MCF 10A (cell line): Measurements from ENCODE around the gene USP47. TPM values are rescaled to one million over a fixed set of nuclear protein-coding genes. Genes with fewer than 3 reads are reported as not detected.
A peak's percentile ranks its signal among the peaks of the same experiment; 100 is the strongest.

Source experiments
- BruUV-seq: library from RNA; stranded (reverse); fragments of 400-500 nt; replicated peaks from 2 replicates; lab custom pipeline; 2021; lab: Mats Ljungman, UMichigan
- CTCF ChIA-PET: fragments of 300-600 bp; sonication (Branson Sonifier 250); formaldehyde crosslinking; extraction: SDS; loops from one replicate; lab custom pipeline; 2021; ENCODE audit warnings: antibody characterized with exemption, inconsistent platforms; lab: Yijun Ruan, JAX
- POLR2A ChIA-PET: fragments of 300-600, 350-650 bp; sonication (Branson Sonifier 250); formaldehyde crosslinking; extraction: SDS; loops from one replicate; lab custom pipeline; 2020; ENCODE audit warnings: antibody characterized with exemption, inconsistent platforms; lab: Yijun Ruan, JAX
- DNase-seq: peaks from one replicate; pipeline ENCODE4 v3.0.0-alpha.2; 2018; ENCODE audit not compliant: unreplicated experiment
- H3K27ac Mint-ChIP-seq: one replicate; pipeline ENCODE4 v1.8.0; 2022; ENCODE audit warnings: mild to moderate bottlenecking, low read depth, mixed read lengths; ENCODE audit not compliant: unreplicated experiment
- H3K27me3 Mint-ChIP-seq: one replicate; pipeline ENCODE4 v1.8.0; 2022; ENCODE audit warnings: mixed read lengths; ENCODE audit not compliant: insufficient read depth, unreplicated experiment
- H3K36me3 Mint-ChIP-seq: one replicate; pipeline ENCODE4 v1.8.0; 2022; ENCODE audit warnings: mild to moderate bottlenecking, moderate library complexity, mixed read lengths; ENCODE audit not compliant: insufficient read depth, unreplicated experiment
- H3K4me1 Mint-ChIP-seq: one replicate; pipeline ENCODE4 v1.8.0; 2022; ENCODE audit warnings: mixed read lengths; ENCODE audit not compliant: insufficient read depth, unreplicated experiment
- H3K4me3 Mint-ChIP-seq: one replicate; pipeline ENCODE4 v1.8.0; 2022; ENCODE audit warnings: mild to moderate bottlenecking, moderate library complexity, mixed read lengths; ENCODE audit not compliant: unreplicated experiment
- H3K9me3 Mint-ChIP-seq: one replicate; pipeline ENCODE4 v1.8.0; 2022; ENCODE audit warnings: mixed read lengths; ENCODE audit not compliant: unreplicated experiment
- CTCF ChIP-seq: fragments of 200-600 bp; IDR thresholded peaks from one replicate; pipeline ENCODE4 v1.8.0; 2022; ENCODE audit warnings: antibody characterized with exemption, mild to moderate bottlenecking; ENCODE audit not compliant: unreplicated experiment
- intact Hi-C: fragments of 100-400 bp; cut with micrococcal nuclease; formaldehyde crosslinking; loops from 2 replicates; pipeline ENCODE4 v1.14.1; 2022
- total RNA-seq: library from RNA; stranded (reverse); gene quantifications from 2 replicates; pipeline ENCODE4 v1.2.3, GENCODE V29; 2022

Gene USP47
- total RNA-seq, 1 experiment from 2014 or later = 41.6 TPM

GRCh38 chr11:11848891-11849746 lies 7.3 kb downstream of the USP47 start:
- Mint-ChIP-seq H3K4me3 (no peak overlapping the region), H3K9me3 (no peaks in the 10 kb centered on the region), H3K27ac (peak overlapping the region; percentile 57), H3K27me3 (no peaks in the 10 kb centered on the region), H3K36me3 (no peaks in the 10 kb centered on the region), H3K4me1 (peaks cover 44% of the 10 kb centered on the region)
- peak; percentile 73 for TF ChIP-seq CTCF
- no TSS peak for BruUV-seq
- intact Hi-C loops = loop anchor here (1.0 kb wide), 1 partner anchor 50 kb away; no protein-coding TSS in a partner anchor
- POLR2A ChIA-PET = interaction anchor here (0.6 to 2.1 kb wide), 6 partner anchors 7 to 103 kb away, joined by 3 to 7 read pairs (median 4); partner anchors contain the start of gene USP47
- CTCF ChIA-PET = interaction anchor here (0.6 to 4.2 kb wide), 32 partner anchors 9 to 1446 kb away, joined by 3 to 43 read pairs (median 4); no protein-coding TSS in a partner anchor
- peak; percentile 84 for DNase-seq

- Mint-ChIP-seq H3K27me3 (no peaks in the 10 kb centered on the region), H3K4me3 (no peak overlapping the region), H3K36me3 (no peaks in the 10 kb centered on the region), H3K4me1 (peaks cover 47% of the 10 kb centered on the region), H3K27ac (peak overlapping the region; percentile 57), H3K9me3 (no peaks in the 10 kb centered on the region)
- intact Hi-C loops = no loop called here
- CTCF ChIA-PET = interaction anchor here (0.6 to 4.2 kb wide), 5 partner anchors 32 to 1489 kb away, joined by 3 to 43 read pairs (median 4); no protein-coding TSS in a partner anchor
- DNase-seq = no peak
- POLR2A ChIA-PET = interaction anchor here (0.7 to 2.7 kb wide), 4 partner anchors 8 to 32 kb away, joined by 3 to 22 read pairs (median 4); partner anchors contain the start of gene USP47
- no TSS peak for BruUV-seq
- no peak for TF ChIP-seq CTCF
Measured at GRCh38 chr11:11850668-11851067, 8.9 kb downstream of the USP47 start.

- H3K36me3 Mint-ChIP-seq = no peaks in the 10 kb centered on the region
- no peaks in the 10 kb centered on the region for H3K27me3 Mint-ChIP-seq
- no peak overlapping the region for H3K27ac Mint-ChIP-seq
- DNase-seq = no peak
- no peak overlapping the region for H3K4me3 Mint-ChIP-seq
- POLR2A ChIA-PET = interaction anchor here (0.5 to 7.5 kb wide), 5 partner anchors 11 to 70 kb away, joined by 3 to 54 read pairs (median 5); partner anchors contain the start of gene USP47
- TF ChIP-seq CTCF = no peak
- CTCF ChIA-PET = interaction anchor here (1.4 kb wide), 1 partner anchor 15 kb away, joined by 4 read pairs; the partner anchor contains the start of gene USP47
- no peaks in the 10 kb centered on the region for H3K9me3 Mint-ChIP-seq
- H3K4me1 Mint-ChIP-seq = peaks cover 38% of the 10 kb centered on the region
- intact Hi-C loops = no loop called here
- no TSS peak for BruUV-seq
Measured at GRCh38 chr11:11856638-11857037, 14.9 kb downstream of the USP47 start.

- H3K4me3 Mint-ChIP-seq = no peak overlapping the region
- H3K4me1 Mint-ChIP-seq = peaks cover 29% of the 10 kb centered on the region
- no peaks in the 10 kb centered on the region for H3K36me3 Mint-ChIP-seq
- no TSS peak for BruUV-seq
- no peaks in the 10 kb centered on the region for H3K27me3 Mint-ChIP-seq
- CTCF ChIA-PET = interaction anchor here (0.6 to 1.4 kb wide), 2 partner anchors 16 to 38 kb away, joined by 4 to 7 read pairs; partner anchors contain the start of gene USP47
- H3K9me3 Mint-ChIP-seq = no peaks in the 10 kb centered on the region
- no peak for TF ChIP-seq CTCF
- H3K27ac Mint-ChIP-seq = no peak overlapping the region
- POLR2A ChIA-PET = interaction anchor here (0.9 to 7.5 kb wide), 6 partner anchors 12 to 59 kb away, joined by 3 to 54 read pairs (median 4); partner anchors contain the start of gene USP47
- intact Hi-C loops = no loop called here
- DNase-seq = no peak
Measured at GRCh38 chr11:11857769-11858168, 16.0 kb downstream of the USP47 start.
